HCT116 (cell line): ENCODE measurements around the gene HDAC7. TPM values are rescaled to one million over a fixed set of nuclear protein-coding genes. Genes with fewer than 3 reads are reported as not detected.
A peak's percentile ranks its signal among the peaks of the same experiment; 100 is the strongest.

Experiments used
- ATAC-seq: fragments of 200-7000 bp; cut with Tn5 transposase; 2 replicates; pipeline ENCODE4 v1.9.1; 2020; ENCODE audit warnings: mild to moderate bottlenecking, moderate library complexity
- BruUV-seq: library from RNA; stranded (reverse); fragments of 400-500 nt; replicated peaks from 2 replicates; lab custom pipeline; 2021; lab: Mats Ljungman, UMichigan
- CTCF ChIA-PET: fragments of 300-600 bp; sonication (Branson Sonifier 250); formaldehyde crosslinking; loops from one replicate; lab custom pipeline; 2021; ENCODE audit warnings: antibody characterized with exemption; lab: Charles Lee
- POLR2A ChIA-PET: fragments of 300-600, 350-600 bp; sonication (Branson Sonifier 250); formaldehyde crosslinking; loops from one replicate; lab custom pipeline; 2021; ENCODE audit warnings: antibody characterized with exemption; lab: Charles Lee
- RAD21 ChIA-PET, 2 experiments: fragments of 300-600 bp; sonication (Branson Sonifier 250); formaldehyde crosslinking; loops; one replicate each; lab custom pipeline; 2023; ENCODE audit warnings: low total read pairs in 2 of 2; ENCODE audit not compliant: uncharacterized antibody in 2 of 2, unreplicated experiment in 2 of 2, low non-redundant PET in 1 of 2; lab: Charles Lee
- DNase-seq: peaks from one replicate; pipeline ENCODE4 v3.0.0-alpha.2; 2010; ENCODE audit warnings: low read depth, low spot score
- H2AFZ ChIP-seq: fragments of 200-600 bp; shearing (Covaris generic), sonication (generic); 2 replicates; pipeline ENCODE4 v1.6.1; 2017; ENCODE audit warnings: low read depth, mixed run types, mixed read lengths, antibody characterized with exemption, low read length; ENCODE audit not compliant: poor library complexity, severe bottlenecking
- H3K27ac ChIP-seq: 2 replicates; pipeline ENCODE4 v1.5.1; 2012; ENCODE audit warnings: low read depth, low read length
- H3K27me3 ChIP-seq: fragments of 200-600 bp; sonication (generic); 2 replicates; pipeline ENCODE4 v1.6.1; 2016; ENCODE audit warnings: mixed run types, low read length, mixed read lengths; ENCODE audit not compliant: insufficient read depth
- H3K36me3 ChIP-seq, 2 experiments: fragments of 200-500 bp in 1 of 2; fragments of 200-600 bp in 1 of 2; sonication (Bioruptor generic) in 1 of 2; sonication (generic) in 1 of 2; 2 replicates each; pipeline versions ENCODE4 v1.5.1 to v1.6.1; 2014 to 2016; ENCODE audit warnings: low read length in 2 of 2, inconsistent platforms in 1 of 2, mixed read lengths in 1 of 2, mixed run types in 1 of 2; ENCODE audit not compliant: insufficient read depth in 2 of 2, control insufficient read depth in 1 of 2
- H3K4me1 ChIP-seq, 2 experiments: fragments of 200-600 bp in 1 of 2; sonication (generic) in 1 of 2; 2 replicates each; pipeline versions ENCODE4 v1.5.1 to v1.6.1; 2012 to 2017; ENCODE audit warnings: low read length in 2 of 2, inconsistent platforms in 1 of 2, mild to moderate bottlenecking in 1 of 2, mixed read lengths in 1 of 2, mixed run types in 1 of 2, moderate library complexity in 1 of 2; ENCODE audit not compliant: insufficient read depth in 2 of 2, control insufficient read depth in 1 of 2
- H3K4me2 ChIP-seq: fragments of 200-600 bp; sonication (generic); 2 replicates; pipeline ENCODE4 v1.6.1; 2017; ENCODE audit warnings: mixed run types, low read length, mixed read lengths
- H3K4me3 ChIP-seq, 2 experiments: fragments of 200-600 bp in 1 of 2; sonication (generic) in 1 of 2; replicated peaks in 1 of 2; 2 replicates each; pipeline ENCODE4 v1.5.1; 2011 to 2016; ENCODE audit warnings: low read length in 2 of 2, control low read depth in 1 of 2, low read depth in 1 of 2, mild to moderate bottlenecking in 1 of 2, mixed read lengths in 1 of 2, mixed run types in 1 of 2
- H3K79me2 ChIP-seq: fragments of 200-600 bp; sonication (generic); 2 replicates; pipeline ENCODE4 v1.6.1; 2017; ENCODE audit warnings: mild to moderate bottlenecking, mixed run types, low read length, moderate library complexity, mixed read lengths; ENCODE audit not compliant: insufficient read depth
- H3K9ac ChIP-seq: fragments of 200-600 bp; sonication (generic); 2 replicates; pipeline ENCODE4 v1.6.1; 2016; ENCODE audit warnings: low read length, mixed read lengths
- H3K9me2 ChIP-seq: fragments of 200-600 bp; sonication (generic), shearing (Covaris generic); 2 replicates; pipeline ENCODE4 v1.6.1; 2017; ENCODE audit warnings: mixed run types, mild to moderate bottlenecking, moderate library complexity; ENCODE audit not compliant: insufficient read depth
- H3K9me3 ChIP-seq, 2 experiments: fragments of 200-500 bp in 1 of 2; fragments of 200-600 bp in 1 of 2; sonication (Bioruptor generic) in 1 of 2; sonication (generic) in 1 of 2; 2 replicates each; pipeline ENCODE4 v1.6.1; 2014 to 2017; ENCODE audit warnings: low read length in 2 of 2, mixed read lengths in 2 of 2, inconsistent platforms in 1 of 2, low read depth in 1 of 2, mild to moderate bottlenecking in 1 of 2, mixed run types in 1 of 2, moderate library complexity in 1 of 2; ENCODE audit not compliant: control insufficient read depth in 1 of 2, insufficient read depth in 1 of 2
- H4K20me1 ChIP-seq: fragments of 200-600 bp; sonication (generic), shearing (Covaris generic); 2 replicates; pipeline ENCODE4 v1.6.1; 2017; ENCODE audit warnings: mixed run types, mild to moderate bottlenecking, moderate library complexity; ENCODE audit not compliant: insufficient read depth
- FOSL1 ChIP-seq: IDR thresholded peaks from 2 replicates; pipeline ENCODE4 v1.6.1; 2012; ENCODE audit warnings: low read depth
- POLR2A ChIP-seq: IDR thresholded peaks from 2 replicates; pipeline ENCODE4 v1.7.0; 2011; ENCODE audit warnings: borderline replicate concordance; ENCODE audit not compliant: insufficient read depth, insufficient read length; ENCODE audit errors: extremely low read depth
- REST ChIP-seq: IDR thresholded peaks from 2 replicates; pipeline ENCODE4 v1.6.1; 2012; ENCODE audit warnings: low read depth
- SP1 ChIP-seq: IDR thresholded peaks from 2 replicates; pipeline ENCODE4 v1.6.1; 2012; ENCODE audit warnings: low read depth
- YY1 ChIP-seq: IDR thresholded peaks from 2 replicates; pipeline ENCODE4 v1.6.1; 2011; ENCODE audit warnings: low read length, low read depth, moderate library complexity, mild to moderate bottlenecking; ENCODE audit not compliant: insufficient replicate concordance; ENCODE audit errors: extremely low read depth
- ZBTB33 ChIP-seq: IDR thresholded peaks from 2 replicates; pipeline ENCODE4 v1.6.1; 2011; ENCODE audit warnings: mild to moderate bottlenecking, low read length, moderate library complexity; ENCODE audit not compliant: insufficient replicate concordance; ENCODE audit errors: extremely low read depth
- ZNF274 ChIP-seq: fragments of 200-500 bp; sonication (Bioruptor generic); IDR thresholded peaks from 2 replicates; pipeline ENCODE4 v1.6.1; 2014; ENCODE audit warnings: mild to moderate bottlenecking, low read depth, low read length, inconsistent platforms
- intact Hi-C: fragments of 100-400 bp; cut with micrococcal nuclease; formaldehyde crosslinking; loops from 2 replicates; pipeline ENCODE4 v1.10.0; 2022
- total RNA-seq: library from RNA; stranded (reverse); gene quantifications from one replicate; pipeline ENCODE4 v1.2.1, GENCODE V29; 2021; ENCODE audit not compliant: unreplicated experiment

HDAC7 gene
- total RNA-seq, 1 experiment from 2014 or later = 38.1 TPM

- Histone ChIP-seq H3K4me1 (peaks cover 19 to 51% of the 10 kb centered on the region in 2 experiments), H3K27ac (no peak overlapping the region), H3K9me2 (no peaks in the 10 kb centered on the region), H3K27me3 (no peaks in the 10 kb centered on the region), H3K4me3 (no peak overlapping the region), H3K79me2 (peaks cover 24% of the 10 kb centered on the region), H3K9me3 (no peaks in the 10 kb centered on the region), H3K9ac (no peak overlapping the region), H3K36me3 (no peaks in the 10 kb centered on the region), H4K20me1 (no peaks in the 10 kb centered on the region), H3K4me2 (peak overlapping the region; percentile 99), H2AFZ (no peak overlapping the region)
- intact Hi-C loops = loop anchor here (5.0 to 10.0 kb wide), 2 partner anchors 62 to 741 kb away; no protein-coding TSS in a partner anchor
- no peak for ATAC-seq
- ChIA-PET RAD21 (interaction anchor here in 1 of 2 experiments (1.2 kb wide), 1 partner anchor 60 kb away, joined by 3 read pairs; no protein-coding TSS in a partner anchor), CTCF (interaction anchor here (4.0 to 5.4 kb wide), 3 partner anchors 8 to 63 kb away, joined by 25 to 70 read pairs (median 30); no protein-coding TSS in a partner anchor), POLR2A (no interaction called here)
- DNase-seq = no peak
- TF ChIP-seq POLR2A (no peak), FOSL1 (no peak), ZNF274 (no peak), ZBTB33 (no peak), REST (no peak), SP1 (no peak), YY1 (no peak)
- BruUV-seq = no TSS peak
These were observed 44.4 kb downstream of the HDAC7 start for GRCh38 chr12:47775100-47775911.
